Stimulated activated naive CD8-positive, alpha-beta T cell treated with anti-CD3 and anti-CD28 coated beads, Interleukin-15, amount 100 ng/mL, for 72 hours (primary cell): Measurements from ENCODE around the gene NEXMIF.
"Not testable (repeated sequence)": the region's sequence is repeated elsewhere in the genome, so short reads cannot be mapped to it uniquely, and the experiment has no call there.

Experiments
- ATAC-seq: fragments of 150-1000 bp; cut with Tn5 transposase; 2 replicates; pipeline ENCODE4 v1.10.0; 2021; ENCODE audit warnings: mild to moderate bottlenecking, moderate library complexity
- DNase-seq, 2 donors: peaks; one replicate each; pipeline ENCODE4 v3.0.0; 2021 to 2022
- H3K27ac Mint-ChIP-seq, 2 donors: one replicate each; pipeline ENCODE4 v1.8.0; 2022; ENCODE audit warnings: mild to moderate bottlenecking in 2 of 2, mixed read lengths in 2 of 2, moderate library complexity in 2 of 2
- H3K27me3 Mint-ChIP-seq: one replicate; pipeline ENCODE4 v1.8.0; 2022; ENCODE audit warnings: mixed read lengths
- H3K4me1 Mint-ChIP-seq: one replicate; pipeline ENCODE4 v1.8.0; 2022; ENCODE audit warnings: mild to moderate bottlenecking, mixed read lengths
- H3K4me3 Mint-ChIP-seq, 2 donors: one replicate each; pipeline ENCODE4 v1.8.0; 2022; ENCODE audit warnings: mild to moderate bottlenecking in 2 of 2, mixed read lengths in 2 of 2, moderate library complexity in 1 of 2
- H3K9me3 Mint-ChIP-seq, 2 donors: one replicate each; pipeline ENCODE4 v1.8.0; 2022; ENCODE audit warnings: mixed read lengths in 2 of 2

NEXMIF gene

DNA sequence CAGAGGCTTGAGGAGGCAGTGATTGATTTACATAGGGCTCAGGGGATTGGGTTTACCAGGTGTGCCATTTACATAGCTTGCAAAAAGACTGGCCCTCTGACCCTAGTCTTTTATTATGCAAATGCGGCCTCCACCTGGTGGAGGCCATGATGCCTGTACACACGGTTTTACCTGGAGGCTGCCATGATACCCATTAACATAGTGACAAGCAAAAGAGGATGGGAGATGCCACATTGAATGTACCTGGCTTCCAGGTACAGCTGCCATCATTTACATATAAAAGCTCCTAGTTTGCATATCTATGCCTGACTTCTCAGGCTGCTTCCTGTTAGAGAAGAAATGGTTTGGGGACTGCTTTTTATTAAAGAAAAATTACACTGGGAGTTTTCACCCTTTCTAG, 72.0 kb downstream of the NEXMIF start:
- Mint-ChIP-seq H3K9me3 (peaks cover 40 to 53% of the 10 kb centered on the region in 2 donors), H3K27me3 (no peaks in the 10 kb centered on the region), H3K4me3 (no peak overlapping the region), H3K27ac (no peak overlapping the region), H3K4me1 (no peaks in the 10 kb centered on the region)
- no peak for ATAC-seq
- DNase-seq: no peak

DNA sequence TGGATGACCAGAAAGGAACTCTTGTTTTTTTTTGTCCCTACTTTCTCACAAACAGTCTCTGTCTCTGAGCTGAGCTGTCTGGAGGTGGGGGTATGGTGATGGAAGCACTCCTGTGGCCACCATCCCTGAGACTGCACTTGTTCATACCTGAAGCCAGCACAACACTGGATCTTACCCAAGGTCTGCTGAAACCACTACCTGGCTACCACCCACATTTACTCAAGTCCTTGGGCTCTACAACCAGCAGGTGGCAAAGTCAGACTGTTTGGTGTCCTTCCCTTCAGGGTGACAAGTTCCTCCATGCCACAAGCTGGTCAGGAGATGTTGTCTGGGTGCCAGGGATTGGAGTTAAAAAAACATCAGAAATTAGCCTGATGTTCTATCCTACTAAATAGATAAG, 89.7 kb downstream of the NEXMIF start:
- Mint-ChIP-seq H3K9me3 (no peaks in the 10 kb centered on the region), H3K27me3 (no peaks in the 10 kb centered on the region), H3K4me3 (no peak overlapping the region), H3K27ac (no peak overlapping the region), H3K4me1 (no peaks in the 10 kb centered on the region)
- ATAC-seq (no peak), DNase-seq (no peak)

DNA sequence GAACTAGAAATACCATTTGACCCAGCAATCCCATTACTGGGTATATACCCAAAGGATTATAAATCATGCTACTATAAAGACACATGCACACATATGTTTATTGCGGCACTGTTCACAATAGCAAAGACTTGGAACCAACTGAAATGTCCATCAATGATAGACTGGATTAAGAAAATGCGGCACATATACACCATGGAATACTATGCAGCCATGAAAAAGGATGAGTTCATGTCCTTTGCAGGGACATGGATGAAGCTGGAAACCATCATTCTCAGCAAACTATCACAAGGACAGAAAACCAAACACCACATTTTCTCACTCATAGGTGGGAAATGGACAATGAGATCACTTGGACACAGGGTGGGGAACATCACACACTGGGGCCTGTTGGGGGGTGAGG, 105.5 kb downstream of the NEXMIF start:
- not testable (repeated sequence) for H3K27ac Mint-ChIP-seq, H3K4me3 Mint-ChIP-seq, H3K9me3 Mint-ChIP-seq, H3K27me3 Mint-ChIP-seq, ATAC-seq, DNase-seq, H3K4me1 Mint-ChIP-seq

DNA sequence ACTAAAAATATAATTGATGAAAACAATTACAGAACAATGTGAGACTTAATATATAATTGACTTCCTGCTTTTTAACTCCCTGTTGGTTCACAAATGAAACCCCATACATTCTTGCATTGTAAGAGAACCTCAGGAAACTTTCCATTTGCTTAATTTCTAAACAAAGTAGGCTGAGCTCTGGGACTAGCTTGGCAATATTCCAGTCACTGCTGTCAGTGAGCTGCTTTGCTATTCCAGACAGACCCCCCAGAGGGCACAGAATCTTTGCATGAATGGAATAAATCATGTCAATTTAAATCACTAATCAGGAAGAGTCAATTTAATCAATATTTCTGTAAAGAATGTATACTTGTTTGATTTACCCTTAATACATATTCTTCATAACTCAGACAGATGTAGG, 110.6 kb downstream of the NEXMIF start:
- no peak overlapping the region for H3K4me3 Mint-ChIP-seq
- ATAC-seq: no peak
- no peaks in the 10 kb centered on the region for H3K4me1 Mint-ChIP-seq
- DNase-seq: no peak
- H3K27me3 Mint-ChIP-seq: no peaks in the 10 kb centered on the region
- no peaks in the 10 kb centered on the region for H3K9me3 Mint-ChIP-seq
- no peak overlapping the region for H3K27ac Mint-ChIP-seq

DNA sequence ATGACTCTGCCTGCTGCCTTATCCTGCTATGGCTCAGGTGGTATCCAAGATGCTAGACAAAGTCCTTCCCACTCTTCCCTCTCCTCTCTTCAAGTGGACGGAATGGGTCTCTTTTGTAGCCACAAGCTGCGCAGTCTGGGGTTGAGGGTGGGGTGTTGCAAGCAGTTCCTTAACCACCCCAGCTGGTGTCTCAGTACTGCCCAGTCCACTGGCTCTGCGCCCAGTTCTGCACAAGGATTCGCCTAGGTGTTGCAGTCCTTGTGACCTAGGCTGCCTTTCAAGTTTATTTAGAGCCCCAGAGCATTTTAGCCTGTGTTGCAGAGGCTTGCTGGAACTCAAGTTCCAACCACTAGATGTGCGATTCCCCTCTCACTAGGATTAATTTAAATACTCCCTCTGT, 120.7 kb downstream of the NEXMIF start:
- DNase-seq (no peak), ATAC-seq (no peak)
- no peak overlapping the region for H3K27ac Mint-ChIP-seq
- no peaks in the 10 kb centered on the region for H3K4me1 Mint-ChIP-seq
- H3K9me3 Mint-ChIP-seq: no peaks in the 10 kb centered on the region
- no peaks in the 10 kb centered on the region for H3K27me3 Mint-ChIP-seq
- no peak overlapping the region for H3K4me3 Mint-ChIP-seq

DNA sequence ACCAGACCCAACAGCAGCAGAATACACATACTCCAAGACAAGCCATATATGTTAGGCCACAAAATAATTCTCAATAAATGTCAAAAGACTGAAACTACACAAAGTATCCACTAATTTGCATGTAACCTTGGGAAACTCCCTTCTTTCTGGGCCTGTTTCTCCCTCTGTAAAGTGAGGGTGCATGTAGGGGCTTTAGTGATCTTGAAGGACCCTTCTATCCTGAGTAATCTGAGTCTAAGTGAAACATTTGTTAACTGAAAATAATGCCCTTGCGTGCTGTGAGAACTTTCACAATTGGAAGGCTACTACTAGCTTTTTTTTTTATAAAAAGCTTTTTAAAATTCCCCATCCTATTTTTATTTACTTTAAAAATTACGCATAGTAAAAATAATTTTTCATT, 125.2 kb downstream of the NEXMIF start:
- no peak for ATAC-seq
- no peaks in the 10 kb centered on the region for H3K27me3 Mint-ChIP-seq
- H3K9me3 Mint-ChIP-seq: no peaks in the 10 kb centered on the region
- no peak overlapping the region for H3K4me3 Mint-ChIP-seq
- H3K4me1 Mint-ChIP-seq: no peaks in the 10 kb centered on the region
- no peak for DNase-seq
- H3K27ac Mint-ChIP-seq: no peak overlapping the region

DNA sequence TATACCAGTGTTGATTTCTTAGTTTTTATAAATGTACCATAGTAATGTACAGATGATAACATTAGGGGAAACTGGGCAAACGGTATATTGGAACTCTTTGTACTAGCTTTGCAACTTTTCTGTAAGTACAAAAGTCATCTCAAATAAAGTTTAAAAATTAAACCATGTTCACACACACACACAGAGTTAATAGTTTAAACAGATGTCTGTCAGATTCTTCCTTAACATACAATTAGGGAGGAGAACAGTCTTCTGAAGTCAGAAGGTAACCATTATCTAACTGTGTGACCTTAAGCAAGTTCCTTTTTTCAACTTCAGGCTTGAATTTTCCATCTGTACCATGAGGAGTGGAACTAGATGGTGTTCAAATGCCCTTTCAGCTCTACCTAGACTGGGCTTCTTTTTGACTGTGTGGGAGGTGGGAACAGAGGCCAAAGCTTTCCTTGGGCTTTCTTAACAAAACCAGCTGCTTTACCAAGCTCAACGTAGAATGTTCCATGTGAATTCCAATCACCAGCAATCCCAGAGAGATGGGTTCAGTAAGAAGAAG, 127.8 kb downstream of the NEXMIF start:
- Mint-ChIP-seq H3K27me3 (no peaks in the 10 kb centered on the region), H3K27ac (no peak overlapping the region), H3K9me3 (no peaks in the 10 kb centered on the region), H3K4me1 (no peaks in the 10 kb centered on the region), H3K4me3 (no peak overlapping the region)
- ATAC-seq (no peak), DNase-seq (no peak)

DNA sequence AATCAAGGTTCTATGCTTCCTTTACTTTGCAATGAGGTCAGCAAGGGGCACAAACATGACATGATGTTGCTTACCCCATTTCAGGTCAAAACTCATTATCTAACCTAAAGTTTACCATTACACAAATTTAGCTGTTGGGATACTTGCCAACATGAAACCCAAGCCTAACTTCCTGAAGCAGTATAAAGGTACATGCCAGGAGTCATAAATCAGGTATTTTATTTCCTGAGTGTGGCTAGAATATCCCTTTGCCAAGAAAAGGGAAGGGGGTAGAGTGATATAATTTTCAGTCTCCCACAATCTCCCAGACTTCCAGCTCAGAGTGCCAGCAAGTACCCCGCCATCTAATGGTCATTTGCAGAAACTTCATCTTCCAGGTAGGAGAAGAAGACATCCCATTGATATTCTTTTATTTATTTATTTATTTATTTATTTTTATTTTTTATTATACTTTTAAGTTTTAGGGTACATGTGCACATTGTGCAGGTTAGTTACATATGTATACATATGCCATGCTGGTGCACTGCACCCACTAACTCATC, 136.6 kb downstream of the NEXMIF start:
- no peak overlapping the region for H3K27ac Mint-ChIP-seq
- DNase-seq (no peak), ATAC-seq (no peak)
- H3K4me3 Mint-ChIP-seq: no peak overlapping the region
- no peaks in the 10 kb centered on the region for H3K27me3 Mint-ChIP-seq
- no peaks in the 10 kb centered on the region for H3K9me3 Mint-ChIP-seq
- H3K4me1 Mint-ChIP-seq: no peaks in the 10 kb centered on the region

DNA sequence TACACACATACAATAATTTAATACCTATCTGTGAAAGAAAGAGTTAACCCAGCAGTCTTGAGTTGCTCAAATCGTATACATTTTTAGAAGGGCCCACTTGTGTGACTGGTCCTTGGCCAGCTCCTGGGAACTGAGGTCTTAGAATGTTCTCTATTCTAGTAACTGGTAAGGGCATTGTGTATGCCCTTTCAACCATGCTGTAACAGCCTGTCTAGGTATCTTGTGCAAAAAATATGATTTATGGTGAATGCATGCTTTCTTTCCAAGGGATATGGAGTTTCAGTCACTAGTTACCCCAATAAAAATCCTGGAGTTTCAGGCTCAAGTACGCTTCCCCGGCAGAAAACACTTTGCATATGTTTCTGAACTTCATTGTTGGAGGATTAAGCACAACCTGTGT, 140.6 kb downstream of the NEXMIF start:
- DNase-seq (no peak), ATAC-seq (no peak)
- H3K4me1 Mint-ChIP-seq: no peaks in the 10 kb centered on the region
- H3K27me3 Mint-ChIP-seq: no peaks in the 10 kb centered on the region
- no peaks in the 10 kb centered on the region for H3K9me3 Mint-ChIP-seq
- no peak overlapping the region for H3K4me3 Mint-ChIP-seq
- H3K27ac Mint-ChIP-seq: no peak overlapping the region

DNA sequence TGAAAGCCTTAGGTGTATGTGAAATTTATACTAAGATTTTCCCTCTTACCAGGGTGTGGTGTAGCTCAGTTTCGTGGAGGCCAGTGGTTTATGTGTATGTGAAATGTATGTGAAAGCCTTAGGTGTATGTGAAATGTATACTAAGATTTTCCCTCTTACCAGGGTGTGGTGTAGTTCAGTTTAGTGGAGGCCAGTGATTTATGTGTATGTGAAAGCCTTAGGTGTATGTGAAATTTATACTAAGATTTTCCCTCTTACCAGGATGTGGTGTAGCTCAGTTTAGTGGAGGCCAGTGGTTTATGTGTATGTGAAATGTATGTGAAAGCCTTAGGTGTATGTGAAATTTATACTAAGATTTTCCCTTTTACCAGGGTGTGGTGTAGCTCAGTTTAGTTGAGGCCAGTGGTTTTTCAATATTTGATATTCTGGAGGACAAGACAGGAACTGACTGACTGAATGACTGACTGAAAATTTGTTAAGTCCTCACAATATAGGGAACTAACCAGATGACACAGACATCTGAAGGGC, 143.7 kb downstream of the NEXMIF start:
- no peak overlapping the region for H3K27ac Mint-ChIP-seq
- H3K9me3 Mint-ChIP-seq: no peaks in the 10 kb centered on the region
- H3K27me3 Mint-ChIP-seq: no peaks in the 10 kb centered on the region
- no peak overlapping the region for H3K4me3 Mint-ChIP-seq
- ATAC-seq: peak; percentile 78
- H3K4me1 Mint-ChIP-seq: no peaks in the 10 kb centered on the region
- DNase-seq: no peak

DNA sequence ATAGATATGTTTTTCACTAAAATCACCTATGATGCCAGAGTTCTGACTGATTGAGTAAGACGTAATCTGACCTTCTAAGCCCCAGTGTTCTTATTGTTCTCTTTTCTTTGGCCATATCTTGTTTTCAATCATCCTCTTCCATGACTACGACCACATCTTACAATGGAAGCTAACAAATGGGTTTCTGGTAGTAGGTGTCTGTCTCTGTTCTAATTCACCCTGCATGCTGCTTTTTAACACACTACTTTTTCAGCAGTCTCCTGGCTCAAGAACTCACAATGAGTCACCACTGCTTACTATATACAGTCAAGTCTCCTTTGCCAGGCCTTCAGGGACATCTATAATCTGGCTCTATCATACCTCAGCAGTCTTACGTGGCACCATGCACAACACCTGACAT, 146.1 kb downstream of the NEXMIF start:
- H3K27me3 Mint-ChIP-seq: no peaks in the 10 kb centered on the region
- no peak overlapping the region for H3K27ac Mint-ChIP-seq
- DNase-seq (no peak), ATAC-seq (no peak)
- no peaks in the 10 kb centered on the region for H3K9me3 Mint-ChIP-seq
- H3K4me1 Mint-ChIP-seq: no peaks in the 10 kb centered on the region
- H3K4me3 Mint-ChIP-seq: no peak overlapping the region

DNA sequence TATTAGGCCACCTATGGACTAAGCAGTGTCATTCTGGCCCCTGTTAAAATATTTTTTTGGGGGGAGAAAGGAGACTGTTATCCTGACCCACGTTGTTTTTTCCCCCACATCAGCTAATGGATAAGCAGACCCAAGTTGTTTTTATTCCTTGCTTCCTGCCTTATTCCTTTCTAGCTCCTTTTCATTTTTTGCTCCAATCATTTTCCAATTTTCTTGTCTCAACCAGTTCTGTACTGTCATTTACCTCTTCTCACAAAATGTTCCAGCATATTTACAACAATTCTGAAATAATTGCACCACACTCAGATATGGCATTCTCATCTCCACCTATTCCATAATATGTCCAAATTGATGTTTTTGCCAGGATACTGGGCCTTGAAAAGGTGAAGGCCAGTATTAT, 150.3 kb downstream of the NEXMIF start:
- DNase-seq (no peak), ATAC-seq (no peak)
- H3K4me3 Mint-ChIP-seq: no peak overlapping the region
- H3K9me3 Mint-ChIP-seq: no peaks in the 10 kb centered on the region
- no peaks in the 10 kb centered on the region for H3K4me1 Mint-ChIP-seq
- no peaks in the 10 kb centered on the region for H3K27me3 Mint-ChIP-seq
- no peak overlapping the region for H3K27ac Mint-ChIP-seq

DNA sequence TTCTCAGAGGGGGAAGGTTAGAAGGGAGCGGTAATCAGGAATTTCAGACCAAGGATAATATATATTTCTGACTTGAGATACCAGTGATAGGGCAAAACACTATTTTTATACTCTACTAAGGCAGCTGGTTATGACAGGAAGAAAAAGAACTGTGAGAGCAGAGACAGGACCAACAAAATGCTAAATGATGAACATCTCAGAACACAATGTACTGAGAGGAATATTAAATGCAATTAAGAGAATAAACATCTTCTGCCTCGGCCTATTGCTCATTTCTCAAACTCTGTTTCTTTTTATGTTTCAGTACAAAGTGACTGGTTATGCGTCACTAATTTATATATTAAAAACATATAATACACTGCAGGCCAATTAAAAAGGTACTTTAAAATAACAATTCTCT, 188.8 kb downstream of the NEXMIF start:
- Mint-ChIP-seq H3K9me3 (no peaks in the 10 kb centered on the region), H3K27me3 (no peaks in the 10 kb centered on the region), H3K4me1 (no peaks in the 10 kb centered on the region), H3K4me3 (no peak overlapping the region), H3K27ac (no peak overlapping the region)
- DNase-seq (no peak), ATAC-seq (no peak)

DNA sequence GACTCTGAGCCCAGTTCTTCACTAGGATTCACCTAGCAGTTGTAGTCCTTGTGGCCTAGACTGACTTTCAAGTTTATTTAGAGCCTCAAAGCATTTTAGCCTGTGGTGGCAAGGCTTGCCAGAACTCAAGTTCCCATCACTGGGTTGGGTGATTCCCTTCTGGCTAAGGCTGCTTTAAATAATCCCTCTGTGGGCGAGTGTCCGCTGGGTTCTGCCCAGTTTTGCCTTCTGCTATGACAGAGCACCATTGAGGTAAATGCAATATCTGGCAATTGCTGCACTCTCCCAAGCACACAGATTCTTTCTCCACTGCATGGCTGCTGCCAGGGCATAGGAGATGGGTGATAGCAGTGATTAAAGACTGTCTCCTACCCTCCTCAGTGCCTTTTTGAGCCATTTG, 220.0 kb downstream of the NEXMIF start:
- Mint-ChIP-seq H3K4me1 (no peaks in the 10 kb centered on the region), H3K27ac (no peak overlapping the region), H3K4me3 (no peak overlapping the region), H3K9me3 (no peaks in the 10 kb centered on the region), H3K27me3 (no peaks in the 10 kb centered on the region)
- no peak for DNase-seq
- ATAC-seq: no peak

DNA sequence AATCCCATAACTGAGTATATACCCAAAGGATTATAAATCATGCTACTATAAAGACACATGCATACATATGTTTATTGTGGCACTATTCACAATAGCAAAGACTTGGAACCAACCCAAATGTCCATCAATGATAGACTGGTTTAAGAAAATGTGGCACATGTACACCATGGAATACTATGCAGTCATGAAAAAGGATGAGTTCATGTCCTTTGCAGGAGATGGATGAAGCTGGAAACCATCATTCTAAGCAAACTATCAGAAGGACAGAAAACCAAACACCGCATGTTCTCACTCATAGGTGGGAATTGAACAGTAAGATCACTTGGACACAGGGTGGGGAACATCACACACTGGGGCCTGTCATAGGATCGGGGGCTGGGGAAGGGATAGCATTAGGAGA, 223.9 kb downstream of the NEXMIF start:
- not testable (repeated sequence) for H3K27me3 Mint-ChIP-seq, H3K4me3 Mint-ChIP-seq, H3K27ac Mint-ChIP-seq, H3K4me1 Mint-ChIP-seq, DNase-seq, H3K9me3 Mint-ChIP-seq, ATAC-seq

DNA sequence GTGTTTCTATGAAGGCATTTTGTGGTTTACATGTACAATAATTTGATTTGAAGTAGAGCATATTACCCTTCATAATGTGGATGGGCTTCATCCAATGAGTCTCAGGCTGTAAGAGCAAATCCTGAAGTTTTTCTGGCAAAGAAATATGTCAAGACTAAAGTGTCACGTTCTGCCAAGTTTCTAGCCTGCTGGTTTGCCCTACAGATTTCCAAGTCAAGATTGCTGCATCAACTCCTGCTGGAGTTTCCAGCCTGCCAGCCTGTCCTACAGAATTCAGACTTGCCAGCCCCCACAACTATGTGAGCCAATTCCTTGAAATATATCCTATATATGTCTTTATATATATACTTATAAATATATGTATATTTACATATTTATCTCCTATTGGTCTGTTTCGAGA, 240.8 kb downstream of the NEXMIF start:
- H3K9me3 Mint-ChIP-seq: no peaks in the 10 kb centered on the region
- H3K4me3 Mint-ChIP-seq: no peak overlapping the region
- H3K27ac Mint-ChIP-seq: no peak overlapping the region
- ATAC-seq (no peak), DNase-seq (no peak)
- no peaks in the 10 kb centered on the region for H3K27me3 Mint-ChIP-seq
- H3K4me1 Mint-ChIP-seq: no peaks in the 10 kb centered on the region
